T-helper 17 cell (primary cell): ENCODE measurements around the gene SIPA1. TPM values are rescaled to one million over a fixed set of nuclear protein-coding genes. Genes with fewer than 3 reads are reported as not detected.
A peak's percentile ranks its signal among the peaks of the same experiment; 100 is the strongest.
"Not testable (repeated sequence)": the region's sequence is repeated elsewhere in the genome, so short reads cannot be mapped to it uniquely, and the experiment has no call there.

Source experiments
- ATAC-seq: fragments of 150-1000 bp; cut with Tn5 transposase; 2 replicates; pipeline ENCODE4 v1.10.0; 2021; ENCODE audit warnings: mild to moderate bottlenecking, moderate library complexity
- DNase-seq, 3 donors: peaks; one replicate each; pipeline versions ENCODE4 v3.0.0 to v3.0.0-alpha.2; 2020 to 2021
- H3K9me3 ChIP-seq: one replicate; pipeline ENCODE4 v1.7.0; 2013; ENCODE audit warnings: low read length, mild to moderate bottlenecking; ENCODE audit not compliant: control insufficient read depth, poor library complexity, severe bottlenecking
- H3K27ac Mint-ChIP-seq: one replicate; pipeline ENCODE4 v1.8.0; 2022; ENCODE audit warnings: mild to moderate bottlenecking, moderate library complexity, mixed read lengths
- H3K27me3 Mint-ChIP-seq: one replicate; pipeline ENCODE4 v1.8.0; 2022; ENCODE audit warnings: mixed read lengths
- H3K36me3 Mint-ChIP-seq: one replicate; pipeline ENCODE4 v1.8.0; 2022; ENCODE audit warnings: low read depth, mixed read lengths
- H3K4me1 Mint-ChIP-seq: one replicate; pipeline ENCODE4 v1.8.0; 2022; ENCODE audit warnings: mild to moderate bottlenecking, mixed read lengths
- H3K4me3 Mint-ChIP-seq: one replicate; pipeline ENCODE4 v1.8.0; 2022; ENCODE audit warnings: mild to moderate bottlenecking, moderate library complexity, mixed read lengths
- total RNA-seq, 4 donors: library from RNA in 2 of 4; stranded (reverse) in 2 of 4; gene quantifications; one replicate each; pipeline ENCODE4 v1.2.3 and lab custom pipeline; 2022 to 2026

Gene SIPA1
- total RNA-seq, 2 donors from 2014 or later: 142 to 182 TPM

DNA sequence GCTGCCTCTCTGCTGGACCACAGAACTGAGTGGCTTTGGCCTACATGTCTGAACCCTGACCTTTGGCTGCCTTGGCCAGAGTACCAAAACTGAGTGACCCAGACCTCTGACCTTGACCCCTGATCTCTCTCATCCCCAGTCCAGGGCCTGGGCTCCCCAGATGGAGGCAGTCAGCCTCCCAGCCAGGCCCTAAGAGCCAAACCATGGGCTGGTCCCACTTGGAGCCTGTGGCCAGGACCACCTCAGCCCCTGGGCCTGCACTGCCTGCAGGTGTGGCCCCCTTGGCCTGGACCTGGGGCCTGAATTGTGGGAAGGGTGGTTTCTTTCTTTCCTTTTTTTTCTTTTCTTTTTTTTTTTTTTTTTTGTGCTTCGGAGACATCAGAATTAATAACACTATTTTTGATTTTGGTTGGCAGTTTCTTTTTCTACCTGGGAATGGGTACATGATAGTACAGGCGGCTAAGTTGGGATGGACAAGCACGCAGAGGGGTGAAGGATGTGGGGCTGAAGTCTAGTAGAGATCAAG, 806 bp upstream of the SIPA1 start:
- Mint-ChIP-seq H3K27me3 (no peaks in the 10 kb centered on the region), H3K36me3 (no peaks in the 10 kb centered on the region), H3K4me1 (peaks cover 39% of the 10 kb centered on the region), H3K27ac (peak overlapping the region; percentile 76), H3K4me3 (peak overlapping the region; percentile 95)
- no peaks in the 10 kb centered on the region for H3K9me3 ChIP-seq
- ATAC-seq: no peak
- DNase-seq: no peak

DNA sequence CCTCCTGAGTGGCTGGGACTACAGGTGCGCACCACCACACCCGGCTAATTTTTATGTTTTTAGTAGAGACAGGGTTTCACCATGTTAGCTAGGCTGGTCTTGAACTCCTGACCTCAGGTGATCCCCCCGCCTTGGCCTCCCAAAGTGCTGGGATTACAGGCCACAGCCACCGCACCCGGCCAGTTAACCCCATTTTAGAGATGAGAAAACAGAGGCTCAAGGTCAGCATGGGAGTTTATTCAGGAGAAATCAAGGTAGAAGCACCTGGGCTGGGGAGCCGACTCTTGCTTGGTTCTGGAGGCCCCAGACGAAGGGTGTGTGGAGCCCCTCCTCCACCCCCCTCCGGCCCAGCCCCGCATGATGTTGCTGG, 1.3 kb downstream of the SIPA1 start:
- ATAC-seq, H3K27me3 Mint-ChIP-seq, DNase-seq, H3K9me3 ChIP-seq, H3K36me3 Mint-ChIP-seq: not testable (repeated sequence)
- Mint-ChIP-seq H3K4me3 (peak overlapping the region; percentile 95), H3K4me1 (peaks cover 40% of the 10 kb centered on the region), H3K27ac (peak overlapping the region; percentile 94)

DNA sequence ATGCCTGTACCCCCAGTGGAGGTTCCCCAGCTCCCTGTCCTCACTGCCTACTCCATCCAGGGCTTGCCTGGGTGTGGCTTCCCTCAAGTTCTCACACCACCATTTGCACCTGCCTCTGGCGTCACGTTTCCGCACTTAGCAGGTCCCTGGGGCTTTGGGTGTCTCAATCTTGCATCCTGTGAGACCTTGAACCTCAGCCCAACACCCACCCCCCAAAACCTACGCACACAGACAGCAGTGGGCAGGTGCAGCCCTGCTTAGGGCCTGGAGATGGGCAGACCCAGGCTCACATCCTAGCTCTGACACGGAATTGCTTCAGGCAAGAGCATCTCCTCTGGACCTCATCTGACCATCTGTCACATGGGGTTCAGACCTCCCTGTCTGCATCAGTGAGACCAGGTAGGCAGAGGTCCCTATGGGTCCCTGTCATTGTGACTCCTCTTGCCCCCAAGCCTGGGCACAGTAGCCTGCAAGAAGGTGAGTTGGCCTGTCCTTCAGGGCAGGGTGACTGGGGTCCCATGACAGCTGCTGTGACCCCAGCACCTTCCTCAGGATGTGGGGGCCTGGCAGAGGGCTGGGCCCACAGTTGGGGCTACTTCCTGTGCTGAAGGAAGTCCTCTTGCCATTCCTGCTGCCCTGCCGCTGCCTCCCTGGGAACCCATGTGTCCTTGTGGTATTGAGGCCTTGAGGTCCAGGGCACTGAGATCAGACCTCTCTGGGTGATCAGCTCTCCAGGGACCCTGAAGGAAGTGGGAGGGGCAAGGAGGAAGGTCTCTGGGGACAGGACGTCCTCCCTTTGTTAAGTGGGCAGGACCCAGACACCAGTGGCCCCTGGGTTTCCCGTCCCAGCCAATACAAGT, 2.0 kb downstream of the SIPA1 start:
- Mint-ChIP-seq H3K4me1 (peaks cover 44% of the 10 kb centered on the region), H3K4me3 (peak overlapping the region; percentile 95), H3K27ac (peak overlapping the region; percentile 94), H3K36me3 (peaks cover 3% of the 10 kb centered on the region), H3K27me3 (no peaks in the 10 kb centered on the region)
- peak; percentile 77 for ATAC-seq
- DNase-seq: peak; percentile 32 to 63 (median 57)
- H3K9me3 ChIP-seq: no peaks in the 10 kb centered on the region

DNA sequence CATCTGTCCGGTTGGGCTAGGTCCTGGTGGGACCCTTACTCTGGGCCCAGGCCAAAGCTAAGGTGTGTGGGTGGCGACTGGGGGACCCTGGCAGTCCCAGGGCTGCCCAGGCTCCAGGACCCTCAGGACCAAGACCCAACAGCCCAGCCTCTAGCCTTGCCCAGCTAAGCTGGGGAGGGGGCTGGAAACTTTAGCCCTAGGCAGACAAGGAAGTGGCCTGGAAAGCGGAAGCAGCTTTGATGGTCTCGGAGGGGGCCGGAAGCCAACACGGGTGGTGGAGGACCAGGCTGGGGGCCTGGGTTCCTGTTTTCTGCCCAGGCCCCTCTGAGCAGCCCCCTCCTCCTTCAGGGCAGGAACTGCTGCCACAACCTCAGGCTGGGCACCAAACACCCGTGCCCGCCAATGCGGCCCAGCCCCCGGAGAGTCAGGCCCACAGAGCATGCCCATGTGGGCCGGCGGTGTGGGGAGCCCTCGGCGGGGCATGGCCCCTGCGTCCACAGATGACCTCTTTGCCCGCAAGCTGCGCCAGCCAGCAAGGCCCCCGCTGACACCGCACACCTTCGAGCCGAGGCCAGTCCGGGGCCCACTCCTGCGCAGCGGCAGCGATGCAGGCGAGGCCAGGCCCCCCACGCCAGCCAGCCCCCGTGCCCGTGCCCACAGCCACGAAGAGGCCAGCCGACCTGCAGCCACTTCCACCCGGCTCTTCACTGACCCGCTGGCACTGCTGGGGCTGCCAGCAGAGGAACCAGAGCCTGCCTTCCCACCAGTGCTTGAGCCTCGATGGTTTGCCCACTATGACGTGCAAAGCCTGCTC, 2.8 kb downstream of the SIPA1 start:
- DNase-seq (no peak), ATAC-seq (no peak)
- Mint-ChIP-seq H3K27ac (peak overlapping the region; percentile 94), H3K4me1 (peaks cover 44% of the 10 kb centered on the region), H3K36me3 (peaks cover 4% of the 10 kb centered on the region), H3K4me3 (peak overlapping the region; percentile 95), H3K27me3 (no peaks in the 10 kb centered on the region)
- no peaks in the 10 kb centered on the region for H3K9me3 ChIP-seq

DNA sequence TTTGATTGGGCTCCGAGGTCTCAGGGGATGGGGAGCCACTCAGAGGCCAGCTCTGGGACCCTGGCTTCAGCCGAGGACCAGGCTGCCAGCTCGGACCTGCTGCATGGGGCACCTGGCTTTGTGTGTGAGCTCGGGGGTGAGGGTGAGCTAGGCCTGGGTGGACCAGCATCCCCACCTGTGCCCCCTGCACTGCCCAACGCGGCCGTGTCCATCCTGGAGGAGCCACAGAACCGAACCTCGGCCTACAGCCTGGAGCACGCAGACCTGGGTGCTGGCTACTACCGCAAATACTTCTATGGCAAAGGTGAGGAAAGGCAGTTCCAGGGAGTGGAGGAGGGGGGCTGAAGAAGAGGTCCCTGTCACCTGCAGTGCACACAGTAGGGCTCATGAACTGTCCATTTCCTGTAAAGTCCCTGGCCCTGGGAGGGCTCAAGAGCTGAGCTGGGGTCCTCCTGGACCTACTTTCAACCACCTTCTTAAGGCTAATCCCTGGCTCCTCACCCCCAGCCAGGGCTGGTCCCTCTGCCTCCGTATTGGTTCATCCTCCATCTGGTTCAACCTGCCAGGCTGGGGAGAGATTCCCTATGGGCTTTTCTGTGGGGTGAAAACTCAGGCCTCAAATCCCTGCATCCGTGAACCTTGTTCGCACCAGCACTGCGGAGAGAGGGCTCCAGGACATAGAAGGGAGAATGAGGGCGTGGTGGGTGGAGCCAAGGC, 3.6 kb downstream of the SIPA1 start:
- no peaks in the 10 kb centered on the region for H3K9me3 ChIP-seq
- H3K4me1 Mint-ChIP-seq: peaks cover 44% of the 10 kb centered on the region
- no peak for ATAC-seq
- H3K36me3 Mint-ChIP-seq: peaks cover 4% of the 10 kb centered on the region
- peak overlapping the region; percentile 90 for H3K27ac Mint-ChIP-seq
- no peak for DNase-seq
- H3K4me3 Mint-ChIP-seq: peak overlapping the region; percentile 80
- no peaks in the 10 kb centered on the region for H3K27me3 Mint-ChIP-seq

DNA sequence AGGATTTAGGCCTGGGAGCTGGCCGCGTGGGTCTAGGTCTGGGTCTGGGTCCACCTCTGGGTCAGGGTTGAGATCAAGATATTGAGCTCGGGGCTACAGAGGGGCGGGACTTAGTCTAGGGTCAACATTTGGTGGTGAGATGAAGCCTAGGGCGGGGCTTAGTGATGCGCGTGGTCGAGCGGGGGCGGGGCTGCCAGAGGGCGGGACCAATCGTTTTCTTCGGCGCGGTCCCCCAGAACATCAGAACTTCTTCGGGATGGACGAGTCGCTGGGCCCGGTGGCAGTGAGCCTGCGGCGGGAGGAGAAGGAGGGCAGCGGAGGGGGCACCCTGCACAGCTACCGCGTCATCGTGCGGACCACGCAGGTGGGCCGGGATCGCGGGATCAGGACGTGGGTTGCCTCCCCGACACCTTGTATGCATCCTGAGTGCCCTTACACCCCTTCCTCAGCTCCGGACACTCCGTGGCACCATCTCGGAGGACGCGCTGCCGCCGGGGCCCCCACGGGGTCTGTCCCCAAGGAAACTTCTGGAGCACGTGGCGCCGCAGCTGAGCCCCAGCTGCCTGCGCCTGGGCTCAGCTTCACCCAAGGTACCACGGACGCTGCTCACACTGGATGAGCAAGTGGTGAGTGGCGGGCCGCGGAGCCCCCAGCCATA, 4.2 kb downstream of the SIPA1 start:
- ATAC-seq (no peak), DNase-seq (no peak)
- peak overlapping the region; percentile 80 for H3K4me3 Mint-ChIP-seq
- no peaks in the 10 kb centered on the region for H3K9me3 ChIP-seq
- peaks cover 44% of the 10 kb centered on the region for H3K4me1 Mint-ChIP-seq
- peaks cover 4% of the 10 kb centered on the region for H3K36me3 Mint-ChIP-seq
- H3K27me3 Mint-ChIP-seq: no peaks in the 10 kb centered on the region
- peak overlapping the region; percentile 90 for H3K27ac Mint-ChIP-seq

DNA sequence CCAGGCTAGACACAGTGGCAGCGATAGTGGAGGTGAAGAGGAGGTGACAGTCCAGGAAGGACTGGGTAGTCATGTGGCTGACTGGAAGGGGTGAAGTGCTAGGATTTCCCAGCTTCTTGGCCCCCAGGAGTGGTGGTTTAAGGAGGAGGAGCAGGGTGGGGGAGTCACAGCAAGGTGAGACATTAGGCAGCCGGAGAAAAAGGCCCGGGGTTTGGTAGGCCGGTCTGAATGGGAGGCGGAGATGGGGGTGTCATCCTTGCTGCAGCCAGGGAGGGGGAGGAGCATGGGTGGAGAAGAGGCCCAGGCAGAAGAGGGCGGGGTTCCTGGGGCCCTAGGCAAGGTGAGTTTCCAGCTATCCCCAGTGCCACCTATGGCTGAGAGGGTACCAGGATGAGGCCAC, 6.1 kb downstream of the SIPA1 start:
- DNase-seq (no peak), ATAC-seq (no peak)
- peaks cover 4% of the 10 kb centered on the region for H3K36me3 Mint-ChIP-seq
- H3K4me3 Mint-ChIP-seq: no peak overlapping the region
- no peaks in the 10 kb centered on the region for H3K9me3 ChIP-seq
- peak overlapping the region; percentile 66 for H3K27ac Mint-ChIP-seq
- H3K27me3 Mint-ChIP-seq: no peaks in the 10 kb centered on the region
- H3K4me1 Mint-ChIP-seq: peaks cover 38% of the 10 kb centered on the region

DNA sequence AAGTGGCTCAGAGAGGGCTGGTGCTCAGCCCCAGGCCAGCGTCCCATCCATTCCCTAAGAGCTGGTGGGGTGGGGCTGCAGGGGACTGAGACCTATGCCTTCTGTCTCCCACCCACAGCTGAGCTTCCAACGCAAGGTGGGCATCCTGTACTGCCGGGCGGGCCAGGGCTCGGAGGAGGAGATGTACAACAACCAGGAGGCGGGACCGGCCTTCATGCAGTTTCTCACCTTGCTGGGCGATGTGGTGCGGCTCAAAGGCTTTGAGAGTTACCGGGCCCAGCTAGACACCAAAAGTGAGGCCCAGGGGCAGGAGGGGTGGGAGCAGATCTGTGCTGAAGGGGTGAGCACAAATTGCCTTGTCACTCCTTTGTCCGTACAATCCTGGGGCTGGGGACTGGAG, 6.9 kb downstream of the SIPA1 start:
- Mint-ChIP-seq H3K27ac (peak overlapping the region; percentile 32), H3K36me3 (peaks cover 4% of the 10 kb centered on the region), H3K27me3 (no peaks in the 10 kb centered on the region), H3K4me1 (peaks cover 31% of the 10 kb centered on the region), H3K4me3 (peak overlapping the region; percentile 21)
- ATAC-seq (no peak), DNase-seq (no peak)
- H3K9me3 ChIP-seq: no peaks in the 10 kb centered on the region

DNA sequence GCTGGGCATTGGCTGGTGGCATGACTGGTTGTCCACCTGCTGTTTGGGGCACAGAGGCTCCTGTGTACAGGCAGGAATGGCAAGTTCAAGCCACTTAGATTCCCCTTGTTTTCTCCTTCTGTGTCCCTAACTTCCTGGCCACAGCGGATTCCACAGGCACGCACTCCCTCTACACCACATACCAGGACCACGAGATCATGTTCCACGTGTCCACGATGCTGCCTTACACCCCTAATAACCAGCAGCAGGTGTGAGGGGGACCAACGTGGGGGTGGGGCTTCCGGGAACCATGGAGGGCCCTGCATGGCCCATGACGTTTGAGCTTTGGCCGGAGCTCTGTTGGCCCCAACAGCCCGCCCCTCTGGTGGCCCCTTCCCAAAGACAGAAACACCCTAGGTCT, 7.8 kb downstream of the SIPA1 start:
- no peaks in the 10 kb centered on the region for H3K9me3 ChIP-seq
- Mint-ChIP-seq H3K36me3 (peaks cover 4% of the 10 kb centered on the region), H3K4me3 (no peak overlapping the region), H3K4me1 (peaks cover 26% of the 10 kb centered on the region), H3K27ac (peak overlapping the region; percentile 67), H3K27me3 (no peaks in the 10 kb centered on the region)
- DNase-seq (no peak), ATAC-seq (no peak)

DNA sequence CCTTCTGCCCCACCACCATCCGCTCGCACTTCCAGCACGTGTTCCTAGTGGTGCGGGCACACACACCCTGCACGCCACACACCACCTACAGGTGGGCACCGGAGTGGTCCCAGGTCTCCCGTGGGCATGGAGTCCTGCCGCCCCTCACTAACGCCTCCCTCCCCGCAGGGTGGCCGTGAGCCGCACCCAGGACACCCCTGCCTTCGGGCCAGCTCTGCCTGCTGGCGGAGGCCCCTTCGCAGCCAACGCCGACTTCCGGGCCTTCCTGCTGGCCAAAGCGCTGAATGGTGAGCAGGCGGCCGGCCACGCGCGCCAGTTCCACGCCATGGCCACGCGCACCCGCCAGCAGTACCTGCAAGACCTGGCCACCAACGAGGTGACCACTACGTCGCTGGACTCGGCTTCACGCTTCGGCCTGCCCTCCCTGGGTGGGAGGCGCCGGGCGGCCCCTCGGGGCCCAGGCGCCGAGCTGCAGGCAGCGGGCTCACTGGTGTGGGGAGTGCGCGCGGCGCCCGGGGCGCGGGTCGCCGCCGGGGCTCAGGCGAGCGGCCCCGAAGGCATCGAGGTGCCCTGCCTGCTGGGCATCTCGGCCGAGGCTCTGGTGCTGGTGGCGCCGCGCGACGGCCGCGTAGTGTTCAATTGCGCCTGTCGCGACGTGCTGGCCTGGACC, 8.5 kb downstream of the SIPA1 start:
- Mint-ChIP-seq H3K27me3 (no peaks in the 10 kb centered on the region), H3K4me3 (no peak overlapping the region), H3K27ac (peak overlapping the region; percentile 67), H3K36me3 (peaks cover 7% of the 10 kb centered on the region), H3K4me1 (peaks cover 25% of the 10 kb centered on the region)
- DNase-seq (no peak), ATAC-seq (no peak)
- H3K9me3 ChIP-seq: no peaks in the 10 kb centered on the region

DNA sequence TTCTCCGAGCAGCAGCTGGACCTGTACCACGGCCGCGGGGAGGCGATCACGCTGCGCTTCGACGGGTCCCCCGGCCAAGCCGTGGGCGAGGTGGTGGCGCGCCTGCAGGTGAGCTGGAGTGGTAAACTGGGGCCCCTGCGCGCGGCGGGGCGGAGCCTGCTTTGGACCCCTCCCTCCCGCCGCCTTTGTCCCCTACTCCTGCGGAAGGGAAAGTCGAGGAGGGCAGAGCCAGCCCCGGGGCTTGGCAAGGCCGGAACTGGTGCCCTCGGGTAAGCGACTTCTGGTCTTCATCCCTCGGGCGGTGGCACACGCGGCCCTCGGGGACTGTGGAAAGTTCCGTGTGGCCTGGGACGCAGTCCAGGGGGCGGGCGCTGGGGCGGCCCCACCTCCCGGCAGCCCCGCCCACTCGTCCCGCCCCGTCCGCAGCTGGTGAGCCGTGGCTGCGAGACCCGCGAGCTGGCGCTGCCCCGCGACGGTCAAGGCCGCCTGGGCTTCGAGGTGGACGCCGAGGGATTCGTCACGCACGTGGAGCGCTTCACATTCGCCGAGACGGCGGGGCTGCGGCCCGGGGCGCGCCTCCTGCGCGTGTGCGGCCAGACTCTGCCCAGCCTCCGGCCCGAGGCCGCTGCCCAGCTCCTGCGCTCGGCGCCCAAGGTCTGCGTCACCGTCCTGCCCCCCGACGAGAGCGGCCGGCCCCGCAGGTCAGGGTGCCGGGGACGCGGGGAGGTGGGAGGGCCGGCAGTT, 9.2 kb downstream of the SIPA1 start:
- H3K4me3 Mint-ChIP-seq: no peak overlapping the region
- H3K36me3 Mint-ChIP-seq: peaks cover 7% of the 10 kb centered on the region
- DNase-seq: no peak
- no peak for ATAC-seq
- peaks cover 27% of the 10 kb centered on the region for H3K4me1 Mint-ChIP-seq
- H3K9me3 ChIP-seq: no peaks in the 10 kb centered on the region
- H3K27me3 Mint-ChIP-seq: no peaks in the 10 kb centered on the region
- H3K27ac Mint-ChIP-seq: no peak overlapping the region
